Lung (tissue), 12 donors: Measurements from ENCODE around the gene ATP1B1. TPM values are rescaled to one million over a fixed set of nuclear protein-coding genes. Genes with fewer than 3 reads are reported as not detected.

Experiments
- ATAC-seq: fragments of 200-7000 bp; cut with Tn5 transposase; one replicate; pipeline ENCODE4 v1.9.1; 2020; ENCODE audit warnings: moderate number of reproducible peaks; ENCODE audit not compliant: insufficient read depth, low FRiP score
- DNase-seq, 3 donors: peaks; one replicate each; pipeline ENCODE4 v3.0.0-alpha.2; 2013 to 2017
- H3K27ac ChIP-seq, 2 donors: one replicate each; pipeline ENCODE4 v1.5.1; 2013; ENCODE audit warnings: mild to moderate bottlenecking in 2 of 2, moderate library complexity in 2 of 2, control low read depth in 1 of 2, inconsistent platforms in 1 of 2, low read depth in 1 of 2, low read length in 1 of 2
- H3K27me3 ChIP-seq, 3 donors: one replicate each; pipeline ENCODE4 v1.5.1; 2013; ENCODE audit warnings: low read length in 2 of 3; ENCODE audit not compliant: control insufficient read depth in 3 of 3, insufficient read depth in 3 of 3
- H3K36me3 ChIP-seq, 4 donors: one replicate each; pipeline ENCODE4 v1.5.1; 2013; ENCODE audit warnings: low read length in 4 of 4, mild to moderate bottlenecking in 1 of 4, moderate library complexity in 1 of 4; ENCODE audit not compliant: control insufficient read depth in 4 of 4, insufficient read depth in 4 of 4
- H3K4me1 ChIP-seq, 5 donors: one replicate each; pipeline ENCODE4 v1.5.1; 2013; ENCODE audit warnings: low read length in 5 of 5, mild to moderate bottlenecking in 2 of 5, moderate library complexity in 1 of 5; ENCODE audit not compliant: control insufficient read depth in 5 of 5, insufficient read depth in 5 of 5
- H3K4me3 ChIP-seq: one replicate; pipeline ENCODE4 v1.5.1; 2013; ENCODE audit warnings: mild to moderate bottlenecking, control low read depth, moderate library complexity
- H3K9ac ChIP-seq, 2 donors: one replicate each; pipeline ENCODE4 v1.5.1; 2013; ENCODE audit warnings: low read length in 2 of 2, control low read depth in 1 of 2; ENCODE audit not compliant: insufficient read depth in 1 of 2
- H3K9me3 ChIP-seq, 4 donors: one replicate each; pipeline ENCODE4 v1.5.1; 2013; ENCODE audit warnings: low read length in 3 of 4, mild to moderate bottlenecking in 1 of 4, moderate library complexity in 1 of 4; ENCODE audit not compliant: control insufficient read depth in 4 of 4, insufficient read depth in 3 of 4
- WGBS, 2 donors: extraction: QIAGEN DNeasy Blood & Tissue Kit; methylation state at CpG; one replicate each; pipeline ENCODE4 v1.1.7; 2013; 5-methylcytosine and 5-hydroxymethylcytosine counted together
- polyA plus RNA-seq, 2 donors: library from polyadenylated mRNA; stranded (reverse); fragments of 200-250 nt; gene quantifications; one replicate each; pipeline ENCODE4 v1.2.1, GENCODE V29; 2013
- total RNA-seq, 2 donors: library from RNA; depleted of rRNA in 1 of 2; stranded (reverse); fragments of >200 nt in 1 of 2; gene quantifications; one replicate each; pipeline ENCODE4 v1.2.1, GENCODE V29; 2014 to 2021
- TF ChIP-seq, protein P1 (sequence below): IDR thresholded peaks from 2 replicates; pipeline ENCODE4 v1.5.1; 2012; ENCODE audit warnings: mild to moderate bottlenecking; ENCODE audit errors: control extremely low read depth, extremely low read depth
- donor health status: control.
- donor health status: control.
- donor health status: Bipolar disorder and iron deficiency.
- donor health status: healthy.
- donor health status: DM: yes; HTN: yes; CAD: no.

ATP1B1 gene
- total and polyA plus RNA-seq, 4 donors = 105 to 226 (median 167) TPM

DNA sequence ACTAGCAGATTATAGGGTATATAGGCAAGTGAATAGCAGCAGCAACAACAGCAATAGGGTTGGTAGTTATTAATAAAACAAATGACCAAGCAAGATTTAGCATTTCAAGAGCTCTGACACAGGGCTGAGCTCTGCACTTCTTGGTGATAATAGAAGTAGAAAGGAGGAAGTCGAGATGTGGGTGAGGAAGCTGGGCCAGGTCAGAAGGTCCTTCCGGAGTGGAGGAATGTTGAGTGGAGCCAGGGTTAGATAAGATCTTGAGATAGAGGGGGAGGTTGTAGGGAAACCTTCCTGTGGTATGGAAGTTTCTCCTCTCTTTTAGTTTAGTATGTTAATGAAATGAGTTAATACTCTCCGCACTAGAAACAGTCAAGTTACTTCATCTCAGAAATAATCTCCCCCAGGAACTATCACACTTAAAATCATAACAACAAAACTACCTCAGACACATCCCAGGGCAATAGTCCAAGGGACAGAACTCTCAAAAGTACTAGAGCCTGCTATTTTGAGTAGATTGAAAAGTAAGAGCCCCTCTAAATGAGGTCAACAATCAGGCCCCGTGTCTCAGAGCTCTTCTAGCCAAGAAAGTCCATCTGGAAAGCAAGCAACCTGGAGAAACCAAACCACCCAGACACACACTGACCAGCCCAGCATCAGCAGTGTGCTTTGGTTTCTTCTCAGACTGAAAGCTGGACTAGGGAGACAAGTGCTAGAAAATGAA is 45.4 kb upstream of the ATP1B1 start:
- TF ChIP-seq, protein P1, sequence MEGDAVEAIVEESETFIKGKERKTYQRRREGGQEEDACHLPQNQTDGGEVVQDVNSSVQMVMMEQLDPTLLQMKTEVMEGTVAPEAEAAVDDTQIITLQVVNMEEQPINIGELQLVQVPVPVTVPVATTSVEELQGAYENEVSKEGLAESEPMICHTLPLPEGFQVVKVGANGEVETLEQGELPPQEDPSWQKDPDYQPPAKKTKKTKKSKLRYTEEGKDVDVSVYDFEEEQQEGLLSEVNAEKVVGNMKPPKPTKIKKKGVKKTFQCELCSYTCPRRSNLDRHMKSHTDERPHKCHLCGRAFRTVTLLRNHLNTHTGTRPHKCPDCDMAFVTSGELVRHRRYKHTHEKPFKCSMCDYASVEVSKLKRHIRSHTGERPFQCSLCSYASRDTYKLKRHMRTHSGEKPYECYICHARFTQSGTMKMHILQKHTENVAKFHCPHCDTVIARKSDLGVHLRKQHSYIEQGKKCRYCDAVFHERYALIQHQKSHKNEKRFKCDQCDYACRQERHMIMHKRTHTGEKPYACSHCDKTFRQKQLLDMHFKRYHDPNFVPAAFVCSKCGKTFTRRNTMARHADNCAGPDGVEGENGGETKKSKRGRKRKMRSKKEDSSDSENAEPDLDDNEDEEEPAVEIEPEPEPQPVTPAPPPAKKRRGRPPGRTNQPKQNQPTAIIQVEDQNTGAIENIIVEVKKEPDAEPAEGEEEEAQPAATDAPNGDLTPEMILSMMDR = no peak
- peak in 1 of 3 donors; percentile 42 for DNase-seq
- Histone ChIP-seq H3K27me3 (no peaks in the 10 kb centered on the region), H3K9ac (no peak overlapping the region), H3K4me1 (peaks cover 0 to 6% (median 0%) of the 10 kb centered on the region in 5 donors), H3K27ac (peak overlapping the region in 1 of 2 donors; percentile 23), H3K4me3 (no peak overlapping the region), H3K9me3 (peaks cover 0 to 4% (median 2%) of the 10 kb centered on the region in 4 donors), H3K36me3 (no peaks in the 10 kb centered on the region)
- whole genome bisulfite sequencing, 2 donors = 14 to 23% methylated on average over 4 of the region's 4 CpGs
- ATAC-seq = peak; percentile 87

DNA sequence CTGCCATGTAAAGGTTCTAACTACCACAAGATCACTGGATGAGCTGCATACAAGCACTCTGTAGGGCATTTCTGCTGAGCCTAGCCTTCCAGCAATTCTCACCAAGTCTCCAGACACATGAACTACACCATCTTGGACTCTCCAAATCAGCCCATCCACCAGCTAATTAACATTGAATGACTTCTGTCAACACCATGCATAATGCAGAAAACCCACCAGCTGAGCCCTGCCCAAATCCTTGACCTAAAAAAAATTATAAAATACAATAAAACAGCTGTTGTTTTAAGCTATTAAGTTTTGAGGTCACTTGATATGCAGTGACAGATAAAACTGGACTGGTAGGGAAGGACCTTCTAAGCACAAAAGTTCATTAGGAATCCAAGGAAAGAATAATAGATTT is 44.3 kb upstream of the ATP1B1 start:
- H3K27me3 ChIP-seq = no peaks in the 10 kb centered on the region
- DNase-seq (no peak), ATAC-seq (no peak)
- TF ChIP-seq, protein P1 = no peak
- H3K9ac ChIP-seq = no peak overlapping the region
- H3K4me1 ChIP-seq = peaks cover 0 to 6% (median 0%) of the 10 kb centered on the region in 5 donors
- H3K9me3 ChIP-seq = peaks cover 0 to 4% (median 2%) of the 10 kb centered on the region in 4 donors
- no peak overlapping the region for H3K4me3 ChIP-seq
- peak overlapping the region in 1 of 2 donors; percentile 24 for H3K27ac ChIP-seq
- no peaks in the 10 kb centered on the region for H3K36me3 ChIP-seq

DNA sequence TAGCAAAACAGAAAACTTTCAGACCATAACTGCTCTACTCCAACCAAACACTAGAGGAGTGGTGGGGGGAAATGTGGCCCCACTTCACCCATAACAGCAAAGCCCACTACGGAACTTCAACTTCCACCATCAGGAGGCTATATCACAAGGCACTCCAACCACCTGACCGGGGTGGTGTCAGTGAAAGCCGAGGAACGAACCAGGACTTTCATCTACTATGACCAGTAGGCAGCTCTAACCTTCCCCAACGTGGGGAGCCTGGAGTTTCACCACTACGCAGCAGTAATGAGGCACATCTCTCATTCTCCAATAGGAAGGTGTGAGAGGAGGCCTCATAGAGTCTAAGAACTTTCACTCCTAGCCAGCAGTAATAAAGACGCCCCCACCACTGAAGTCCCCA is 42.4 kb upstream of the ATP1B1 start:
- Histone ChIP-seq H3K4me1 (peaks cover 0 to 6% (median 0%) of the 10 kb centered on the region in 5 donors), H3K27me3 (no peaks in the 10 kb centered on the region), H3K9me3 (peaks cover 0 to 4% (median 2%) of the 10 kb centered on the region in 4 donors), H3K27ac (no peak overlapping the region), H3K4me3 (no peak overlapping the region), H3K36me3 (no peaks in the 10 kb centered on the region), H3K9ac (no peak overlapping the region)
- ATAC-seq = no peak
- no peak for DNase-seq
- TF ChIP-seq, protein P1 = no peak
- 92 to 96% methylated on average over 7 of the region's 7 CpGs for WGBS, 2 donors
